H9 (cell line): ENCODE measurements around the gene INVS. TPM values are rescaled to one million over a fixed set of nuclear protein-coding genes. Genes with fewer than 3 reads are reported as not detected.

Source experiments
- DNase-seq: peaks from one replicate; pipeline ENCODE4 v3.0.0-alpha.2; 2017
- H2AFZ ChIP-seq: one replicate; pipeline ENCODE4 v1.6.1; 2013; ENCODE audit warnings: mild to moderate bottlenecking, low read length, control low read depth, moderate library complexity
- H2AK5ac ChIP-seq: 2 replicates; pipeline ENCODE4 v1.6.1; 2013; ENCODE audit warnings: low read length, control low read depth, mixed read lengths; ENCODE audit not compliant: insufficient read length
- H2BK120ac ChIP-seq: one replicate; pipeline ENCODE4 v1.6.1; 2013; ENCODE audit warnings: low read depth, mild to moderate bottlenecking, low read length, control low read depth, inconsistent platforms; ENCODE audit not compliant: poor library complexity, severe bottlenecking
- H2BK12ac ChIP-seq: 2 replicates; pipeline ENCODE4 v1.6.1; 2013; ENCODE audit warnings: low read length, control low read depth, mixed read lengths, low read depth; ENCODE audit not compliant: insufficient read length
- H2BK15ac ChIP-seq: 2 replicates; pipeline ENCODE4 v1.6.1; 2013; ENCODE audit warnings: low read depth, low read length, control low read depth
- H2BK20ac ChIP-seq: one replicate; pipeline ENCODE4 v1.6.1; 2013; ENCODE audit warnings: low read depth, mild to moderate bottlenecking, low read length, control low read depth, inconsistent platforms; ENCODE audit not compliant: poor library complexity, severe bottlenecking
- H2BK5ac ChIP-seq: 2 replicates; pipeline ENCODE4 v1.6.1; 2013; ENCODE audit warnings: low read length, control low read depth, mixed read lengths; ENCODE audit not compliant: insufficient read length
- H3K14ac ChIP-seq: 2 replicates; pipeline ENCODE4 v1.6.1; 2013; ENCODE audit warnings: low read length, control low read depth; ENCODE audit not compliant: insufficient read depth
- H3K18ac ChIP-seq: 2 replicates; pipeline ENCODE4 v1.6.1; 2013; ENCODE audit warnings: low read depth, mild to moderate bottlenecking, mixed read lengths, low read length, control low read depth; ENCODE audit not compliant: insufficient read length
- H3K23ac ChIP-seq: 2 replicates; pipeline ENCODE4 v1.6.1; 2013; ENCODE audit warnings: low read length, control low read depth, mixed read lengths, low read depth; ENCODE audit not compliant: insufficient read length
- H3K23me2 ChIP-seq: 2 replicates; pipeline ENCODE4 v1.6.1; 2013; ENCODE audit warnings: low read depth, mild to moderate bottlenecking, mixed read lengths, low read length, control low read depth; ENCODE audit not compliant: insufficient read length, poor library complexity, severe bottlenecking
- H3K27ac ChIP-seq: 2 replicates; pipeline ENCODE4 v1.5.1; 2013; ENCODE audit warnings: low read length, control low read depth, mixed read lengths, low read depth; ENCODE audit not compliant: insufficient read length
- H3K27me3 ChIP-seq: 2 replicates; pipeline ENCODE4 v1.6.1; 2013; ENCODE audit warnings: low read length, control low read depth, inconsistent platforms; ENCODE audit not compliant: insufficient read depth
- H3K4ac ChIP-seq: 2 replicates; pipeline ENCODE4 v1.6.1; 2013; ENCODE audit warnings: low read depth, mild to moderate bottlenecking, control low read depth, inconsistent platforms, low read length, moderate library complexity
- H3K4me1 ChIP-seq: 2 replicates; pipeline ENCODE4 v1.6.1; 2013; ENCODE audit warnings: low read length, control low read depth, inconsistent platforms; ENCODE audit not compliant: insufficient read depth
- H3K4me2 ChIP-seq: 2 replicates; pipeline ENCODE4 v1.6.1; 2013; ENCODE audit warnings: low read length, control low read depth, mixed read lengths; ENCODE audit not compliant: insufficient read length, insufficient read depth
- H3K56ac ChIP-seq: 2 replicates; pipeline ENCODE4 v1.6.1; 2013; ENCODE audit warnings: low read depth, mild to moderate bottlenecking, mixed read lengths, low read length, control low read depth; ENCODE audit not compliant: insufficient read length
- H3K79me1 ChIP-seq: 2 replicates; pipeline ENCODE4 v1.6.1; 2013; ENCODE audit warnings: low read depth, mild to moderate bottlenecking, moderate library complexity, low read length, control low read depth, inconsistent platforms; ENCODE audit not compliant: insufficient read depth, poor library complexity, severe bottlenecking
- H3K79me2 ChIP-seq: 2 replicates; pipeline ENCODE4 v1.6.1; 2013; ENCODE audit warnings: low read length, control low read depth, inconsistent platforms; ENCODE audit not compliant: insufficient read depth
- H3K9ac ChIP-seq: 2 replicates; pipeline ENCODE4 v1.6.1; 2013; ENCODE audit warnings: low read length, control low read depth, mixed read lengths; ENCODE audit not compliant: insufficient read length; ENCODE audit errors: extremely low read depth
- H3K9me3 ChIP-seq: one replicate; pipeline ENCODE4 v1.6.1; 2013; ENCODE audit warnings: low read depth, low read length, inconsistent platforms; ENCODE audit not compliant: control insufficient read depth
- H3T11ph ChIP-seq: one replicate; pipeline ENCODE4 v1.6.1; 2013; ENCODE audit warnings: mild to moderate bottlenecking, low read length, control low read depth, inconsistent platforms
- H4K20me1 ChIP-seq: one replicate; pipeline ENCODE4 v1.6.1; 2013; ENCODE audit not compliant: control insufficient read depth, insufficient read length, insufficient read depth
- H4K5ac ChIP-seq: 2 replicates; pipeline ENCODE4 v1.6.1; 2013; ENCODE audit warnings: low read depth, mild to moderate bottlenecking, mixed read lengths, low read length, control low read depth; ENCODE audit not compliant: insufficient read length
- H4K8ac ChIP-seq: replicated peaks from 2 replicates; pipeline ENCODE4 v1.6.1; 2013; ENCODE audit warnings: low read length, control low read depth, mixed read lengths, low read depth; ENCODE audit not compliant: insufficient read length
- H4K91ac ChIP-seq: 2 replicates; pipeline ENCODE4 v1.6.1; 2013; ENCODE audit warnings: low read depth, mild to moderate bottlenecking, moderate library complexity, mixed read lengths, low read length, control low read depth; ENCODE audit not compliant: insufficient read length
- H3K27ac Mint-ChIP-seq, 3 experiments: 2 replicates in 2 of 3; 3 replicates in 1 of 3; pipeline ENCODE4 v1.8.0; 2020 to 2021; ENCODE audit warnings: mixed read lengths in 3 of 3, mild to moderate bottlenecking in 1 of 3, moderate library complexity in 1 of 3
- H3K27me3 Mint-ChIP-seq: 2 replicates; pipeline ENCODE4 v1.8.0; 2021; ENCODE audit warnings: low read depth, mild to moderate bottlenecking, moderate library complexity, mixed read lengths
- H3K36me3 Mint-ChIP-seq, 3 experiments: 2 replicates in 2 of 3; 3 replicates in 1 of 3; pipeline ENCODE4 v1.8.0; 2020 to 2021; ENCODE audit warnings: low read depth in 3 of 3, mixed read lengths in 3 of 3; ENCODE audit not compliant: insufficient read depth in 1 of 3
- H3K4me1 Mint-ChIP-seq, 2 experiments: 2 replicates each; pipeline ENCODE4 v1.8.0; 2020; ENCODE audit warnings: mixed read lengths in 2 of 2
- H3K4me3 Mint-ChIP-seq, 2 experiments: 2 replicates in 1 of 2; 3 replicates in 1 of 2; pipeline ENCODE4 v1.8.0; 2020 to 2021; ENCODE audit warnings: mild to moderate bottlenecking in 2 of 2, mixed read lengths in 2 of 2, moderate library complexity in 1 of 2
- H3K9me3 Mint-ChIP-seq, 2 experiments: 2 replicates in 1 of 2; 3 replicates in 1 of 2; pipeline ENCODE4 v1.8.0; 2020; ENCODE audit warnings: mild to moderate bottlenecking in 2 of 2, mixed read lengths in 2 of 2, moderate library complexity in 1 of 2
- WGBS: extraction: QIAGEN DNeasy Blood & Tissue Kit; methylation state at CpG from one replicate; pipeline ENCODE4 v1.1.7; 2013; ENCODE audit warnings: missing lambda C conversion rate, low lambda C conversion rate, mixed read lengths; ENCODE audit not compliant: insufficient read length; ENCODE audit errors: extremely low coverage; 5-methylcytosine and 5-hydroxymethylcytosine counted together
- total RNA-seq: library from RNA; stranded (reverse); gene quantifications from 2 replicates; pipeline ENCODE4 v1.2.1, GENCODE V29; 2021
- TF ChIP-seq, protein P1 (sequence below): fragments of 200-600 bp; sonication (generic); conservative IDR thresholded peaks from 3 replicates; pipeline ENCODE4 v1.8.0; 2021; ENCODE audit warnings: antibody characterized with exemption, mild to moderate bottlenecking

Gene INVS
- total RNA-seq, 1 experiment from 2014 or later = 7.5 TPM

DNA sequence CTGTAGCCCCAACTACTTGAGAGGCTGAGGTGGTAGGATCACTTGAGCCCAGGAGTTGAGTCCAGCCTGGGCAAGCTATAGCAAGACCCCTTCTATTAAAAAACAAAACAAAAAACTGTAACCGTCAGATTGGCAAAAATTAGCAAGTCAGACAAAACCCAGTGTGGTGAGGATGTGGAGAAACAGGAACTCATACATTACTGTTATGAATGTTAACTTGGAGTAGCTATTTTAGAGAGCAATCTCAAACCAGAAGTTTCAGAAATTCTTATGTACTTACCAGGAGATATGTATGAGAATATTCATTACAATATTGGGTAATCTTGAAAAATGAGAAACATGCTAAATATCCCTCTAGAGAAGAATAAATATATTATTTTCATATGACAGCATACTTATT is 120.3 kb downstream of the INVS start:
- Histone ChIP-seq H2BK5ac (no peak overlapping the region), H4K8ac (no peak overlapping the region), H2AFZ (no peak overlapping the region), H3K4me2 (no peak overlapping the region), H4K20me1 (no peaks in the 10 kb centered on the region), H3K79me1 (no peaks in the 10 kb centered on the region), H3K18ac (no peak overlapping the region), H3K23me2 (no peaks in the 10 kb centered on the region), H3K27me3 (no peaks in the 10 kb centered on the region), H3K56ac (no peak overlapping the region), H2BK12ac (no peak overlapping the region), H4K5ac (no peak overlapping the region), H2AK5ac (no peak overlapping the region), H3K4ac (no peak overlapping the region), H3K9me3 (no peaks in the 10 kb centered on the region), H3K27ac (no peak overlapping the region), H3K14ac (no peak overlapping the region), H3K9ac (no peak overlapping the region), H2BK15ac (no peak overlapping the region), H3K4me1 (no peaks in the 10 kb centered on the region), H2BK120ac (no peak overlapping the region), H3K23ac (no peak overlapping the region), H3K79me2 (no peaks in the 10 kb centered on the region), H3T11ph (no peak overlapping the region), H4K91ac (no peak overlapping the region), H2BK20ac (no peak overlapping the region)
- Mint-ChIP-seq H3K27me3 (no peaks in the 10 kb centered on the region), H3K4me3 (no peak overlapping the region), H3K4me1 (no peaks in the 10 kb centered on the region), H3K27ac (peak overlapping the region in 1 of 3 experiments; percentile 83; a peak in 2 of 7 replicates), H3K9me3 (no peaks in the 10 kb centered on the region), H3K36me3 (no peaks in the 10 kb centered on the region)
- WGBS = no CpG with 5 or more reads among the region's 1 CpG
- no peak for DNase-seq
- TF ChIP-seq, protein P1, sequence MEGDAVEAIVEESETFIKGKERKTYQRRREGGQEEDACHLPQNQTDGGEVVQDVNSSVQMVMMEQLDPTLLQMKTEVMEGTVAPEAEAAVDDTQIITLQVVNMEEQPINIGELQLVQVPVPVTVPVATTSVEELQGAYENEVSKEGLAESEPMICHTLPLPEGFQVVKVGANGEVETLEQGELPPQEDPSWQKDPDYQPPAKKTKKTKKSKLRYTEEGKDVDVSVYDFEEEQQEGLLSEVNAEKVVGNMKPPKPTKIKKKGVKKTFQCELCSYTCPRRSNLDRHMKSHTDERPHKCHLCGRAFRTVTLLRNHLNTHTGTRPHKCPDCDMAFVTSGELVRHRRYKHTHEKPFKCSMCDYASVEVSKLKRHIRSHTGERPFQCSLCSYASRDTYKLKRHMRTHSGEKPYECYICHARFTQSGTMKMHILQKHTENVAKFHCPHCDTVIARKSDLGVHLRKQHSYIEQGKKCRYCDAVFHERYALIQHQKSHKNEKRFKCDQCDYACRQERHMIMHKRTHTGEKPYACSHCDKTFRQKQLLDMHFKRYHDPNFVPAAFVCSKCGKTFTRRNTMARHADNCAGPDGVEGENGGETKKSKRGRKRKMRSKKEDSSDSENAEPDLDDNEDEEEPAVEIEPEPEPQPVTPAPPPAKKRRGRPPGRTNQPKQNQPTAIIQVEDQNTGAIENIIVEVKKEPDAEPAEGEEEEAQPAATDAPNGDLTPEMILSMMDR = no peak
